RWPE1 (cell line): ENCODE data around the gene PRR5L.

Source experiments
- CTCF ChIA-PET: fragments of 350-600 bp; sonication (Branson Sonifier 250); formaldehyde crosslinking; extraction: SDS; loops from one replicate; lab custom pipeline; 2021; lab: Yijun Ruan, JAX
- POLR2A ChIA-PET: fragments of 400-600 bp; formaldehyde crosslinking; extraction: SDS; loops from one replicate; lab custom pipeline; 2020; ENCODE audit warnings: antibody characterized with exemption; ENCODE audit not compliant: low non-redundant PET; lab: Yijun Ruan, JAX
- DNase-seq: peaks from one replicate; pipeline ENCODE4 v3.0.0; 2012; ENCODE audit warnings: low spot score
- H3K27ac ChIP-seq: fragments of 450-650 bp; 2 replicates; pipeline ENCODE4 v1.5.1; 2017
- CTCF ChIP-seq: fragments of 450-650 bp; conservative IDR thresholded peaks from 2 replicates; pipeline ENCODE4 v1.5.1; 2017; ENCODE audit warnings: low read depth, mild to moderate bottlenecking

Gene PRR5L

GRCh38 chr11:36306888-36307287, 10.8 kb downstream of the PRR5L start:
- 0 out of 2 replicates have a peak, but pooled peaks have one; percentile 26 for TF ChIP-seq CTCF
- no peak overlapping the region for H3K27ac ChIP-seq
- ChIA-PET POLR2A (no interaction called here), CTCF (interaction anchor here (0.7 to 0.8 kb wide), 2 partner anchors 10 to 161 kb away, joined by 3 to 4 read pairs; no protein-coding TSS in a partner anchor)
- no peak for DNase-seq

- no peak overlapping the region for H3K27ac ChIP-seq
- no peak for DNase-seq
- ChIA-PET CTCF (no interaction called here), POLR2A (no interaction called here)
- no peak for TF ChIP-seq CTCF
These were observed 12.5 kb downstream of the PRR5L start for GRCh38 chr11:36308577-36308976.

- CTCF ChIA-PET = no interaction called here
- no peak for TF ChIP-seq CTCF
- POLR2A ChIA-PET = no interaction called here
- no peak for DNase-seq
- H3K27ac ChIP-seq = no peak overlapping the region
These were observed 13.7 kb downstream of the PRR5L start for GRCh38 chr11:36309779-36310178.

GRCh38 chr11:36311926-36312595, 16.0 kb downstream of the PRR5L start:
- no peak for TF ChIP-seq CTCF
- ChIA-PET POLR2A (no interaction called here), CTCF (interaction anchor here (0.5 kb wide), 1 partner anchor 64 kb away, joined by 3 read pairs; no protein-coding TSS in a partner anchor)
- DNase-seq = no peak
- H3K27ac ChIP-seq = no peak overlapping the region

GRCh38 chr11:36312611-36313472, 16.8 kb downstream of the PRR5L start:
- H3K27ac ChIP-seq = no peak overlapping the region
- DNase-seq = peak; percentile 23
- no peak for TF ChIP-seq CTCF
- ChIA-PET POLR2A (no interaction called here), CTCF (no interaction called here)

- no peak for DNase-seq
- no peak overlapping the region for H3K27ac ChIP-seq
- TF ChIP-seq CTCF = no peak
- ChIA-PET POLR2A (no interaction called here), CTCF (no interaction called here)
These were observed 17.8 kb downstream of the PRR5L start for GRCh38 chr11:36313750-36314433.
